ENCODE results near the gene LHFPL2. TPM values are rescaled to one million over a fixed set of nuclear protein-coding genes. Genes with fewer than 3 reads are reported as not detected.

LHFPL2 gene
- total RNA-seq, 1 experiment from 2014 or later, result 43.6 TPM

GRCh38 chr5:78636682-78637081 lies 11.9 kb downstream of the LHFPL2 start:
- TF ChIP-seq, protein P1, sequence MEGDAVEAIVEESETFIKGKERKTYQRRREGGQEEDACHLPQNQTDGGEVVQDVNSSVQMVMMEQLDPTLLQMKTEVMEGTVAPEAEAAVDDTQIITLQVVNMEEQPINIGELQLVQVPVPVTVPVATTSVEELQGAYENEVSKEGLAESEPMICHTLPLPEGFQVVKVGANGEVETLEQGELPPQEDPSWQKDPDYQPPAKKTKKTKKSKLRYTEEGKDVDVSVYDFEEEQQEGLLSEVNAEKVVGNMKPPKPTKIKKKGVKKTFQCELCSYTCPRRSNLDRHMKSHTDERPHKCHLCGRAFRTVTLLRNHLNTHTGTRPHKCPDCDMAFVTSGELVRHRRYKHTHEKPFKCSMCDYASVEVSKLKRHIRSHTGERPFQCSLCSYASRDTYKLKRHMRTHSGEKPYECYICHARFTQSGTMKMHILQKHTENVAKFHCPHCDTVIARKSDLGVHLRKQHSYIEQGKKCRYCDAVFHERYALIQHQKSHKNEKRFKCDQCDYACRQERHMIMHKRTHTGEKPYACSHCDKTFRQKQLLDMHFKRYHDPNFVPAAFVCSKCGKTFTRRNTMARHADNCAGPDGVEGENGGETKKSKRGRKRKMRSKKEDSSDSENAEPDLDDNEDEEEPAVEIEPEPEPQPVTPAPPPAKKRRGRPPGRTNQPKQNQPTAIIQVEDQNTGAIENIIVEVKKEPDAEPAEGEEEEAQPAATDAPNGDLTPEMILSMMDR (IDR thresholded peaks at IDR 0.05; ENCODE audit: unreplicated experiment), result no peak
- peaks cover 73% of the 10 kb centered on the region for H3K4me1 Mint-ChIP-seq (ENCODE audit: low read depth, unreplicated experiment)
- H3K4me3 Mint-ChIP-seq (ENCODE audit: low read depth, unreplicated experiment), result no peak overlapping the region
- H3K27ac Mint-ChIP-seq (ENCODE audit: unreplicated experiment), result no peak overlapping the region
- H3K27me3 Mint-ChIP-seq (ENCODE audit: unreplicated experiment), result no peaks in the 10 kb centered on the region
- no TSS peak for BruUV-seq (replicated peaks)
- peaks cover 6% of the 10 kb centered on the region for H3K36me3 Mint-ChIP-seq (ENCODE audit: insufficient read depth, unreplicated experiment)
- no peak for DNase-seq
- peaks cover 2% of the 10 kb centered on the region for H3K9me3 Mint-ChIP-seq (ENCODE audit: low read depth, unreplicated experiment)
- intact Hi-C loops (cut with micrococcal nuclease; ENCODE audit: unreplicated experiment), result loop anchor here (5.0 kb wide), 1 partner anchor 251 kb away; no protein-coding TSS in a partner anchor
- CTCF ChIA-PET, result interaction anchor here (1.2 kb wide), 1 partner anchor 10 kb away, joined by 4 read pairs; no protein-coding TSS in a partner anchor

DNA sequence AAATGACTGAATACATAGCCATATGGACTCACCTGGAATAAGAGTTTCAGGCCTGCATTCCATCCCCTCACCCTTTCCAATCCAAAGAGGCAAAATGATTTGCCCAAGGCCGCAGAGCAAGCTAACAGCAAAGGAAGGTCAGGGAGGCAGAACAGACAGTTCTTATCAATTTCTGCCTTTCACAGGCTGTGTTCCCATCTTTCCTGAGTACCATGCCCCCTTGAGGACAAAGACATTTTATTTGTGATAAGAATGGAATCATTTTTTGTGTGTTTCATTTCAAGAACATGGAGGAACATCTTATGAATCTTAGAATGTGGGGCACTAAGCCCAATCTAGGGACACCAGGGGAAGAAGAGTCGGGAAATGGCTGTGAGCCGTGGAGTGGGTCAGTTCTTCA lies 13.9 kb downstream of the LHFPL2 start:
- Mint-ChIP-seq H3K27ac (ENCODE audit: unreplicated experiment) (no peak overlapping the region), H3K9me3 (ENCODE audit: low read depth, unreplicated experiment) (peaks cover 2% of the 10 kb centered on the region), H3K36me3 (ENCODE audit: insufficient read depth, unreplicated experiment) (peaks cover 6% of the 10 kb centered on the region), H3K4me3 (ENCODE audit: low read depth, unreplicated experiment) (no peak overlapping the region), H3K4me1 (ENCODE audit: low read depth, unreplicated experiment) (peaks cover 58% of the 10 kb centered on the region), H3K27me3 (ENCODE audit: unreplicated experiment) (no peaks in the 10 kb centered on the region)
- TF ChIP-seq, protein P1 (IDR thresholded peaks at IDR 0.05; ENCODE audit: unreplicated experiment), result no peak
- intact Hi-C loops (cut with micrococcal nuclease; ENCODE audit: unreplicated experiment), result loop anchor here (5.0 kb wide), 1 partner anchor 253 kb away; no protein-coding TSS in a partner anchor
- BruUV-seq (replicated peaks), result no TSS peak
- CTCF ChIA-PET, result no interaction called here
- DNase-seq, result no peak

DNA sequence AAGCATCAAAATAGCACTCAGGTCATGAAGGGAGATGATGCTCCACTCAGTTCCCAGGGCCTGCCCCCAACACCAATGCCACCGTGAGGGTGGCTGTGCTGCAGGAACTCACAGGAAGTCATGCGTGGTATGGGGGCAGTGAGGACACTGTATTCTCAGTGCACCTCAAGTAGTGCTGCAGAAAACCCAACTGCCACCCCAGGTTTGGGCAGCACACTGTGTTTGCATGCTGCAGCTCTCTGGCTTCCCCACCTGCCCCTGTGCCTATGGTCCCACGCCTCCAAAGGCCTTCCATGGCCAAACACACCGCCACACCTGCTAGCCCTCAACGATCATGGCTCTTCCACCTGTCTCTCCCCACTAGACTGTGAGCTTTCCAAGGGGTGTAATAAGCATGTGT lies 14.3 kb downstream of the LHFPL2 start:
- Mint-ChIP-seq H3K9me3 (ENCODE audit: low read depth, unreplicated experiment) (peaks cover 2% of the 10 kb centered on the region), H3K27ac (ENCODE audit: unreplicated experiment) (no peak overlapping the region), H3K4me1 (ENCODE audit: low read depth, unreplicated experiment) (peaks cover 54% of the 10 kb centered on the region), H3K4me3 (ENCODE audit: low read depth, unreplicated experiment) (no peak overlapping the region), H3K36me3 (ENCODE audit: insufficient read depth, unreplicated experiment) (peaks cover 6% of the 10 kb centered on the region), H3K27me3 (ENCODE audit: unreplicated experiment) (no peaks in the 10 kb centered on the region)
- TF ChIP-seq, protein P1 (IDR thresholded peaks at IDR 0.05; ENCODE audit: unreplicated experiment), result no peak
- CTCF ChIA-PET, result no interaction called here
- no TSS peak for BruUV-seq (replicated peaks)
- intact Hi-C loops (cut with micrococcal nuclease; ENCODE audit: unreplicated experiment), result no loop called here
- DNase-seq, result no peak

GRCh38 chr5:78633700-78634099 lies 14.9 kb downstream of the LHFPL2 start:
- H3K27me3 Mint-ChIP-seq (ENCODE audit: unreplicated experiment), result no peaks in the 10 kb centered on the region
- DNase-seq, result no peak
- H3K9me3 Mint-ChIP-seq (ENCODE audit: low read depth, unreplicated experiment), result peaks cover 2% of the 10 kb centered on the region
- H3K4me1 Mint-ChIP-seq (ENCODE audit: low read depth, unreplicated experiment), result peaks cover 50% of the 10 kb centered on the region
- CTCF ChIA-PET, result no interaction called here
- H3K4me3 Mint-ChIP-seq (ENCODE audit: low read depth, unreplicated experiment), result no peak overlapping the region
- BruUV-seq (replicated peaks), result no TSS peak
- H3K36me3 Mint-ChIP-seq (ENCODE audit: insufficient read depth, unreplicated experiment), result peaks cover 6% of the 10 kb centered on the region
- no peak overlapping the region for H3K27ac Mint-ChIP-seq (ENCODE audit: unreplicated experiment)
- TF ChIP-seq, protein P1 (IDR thresholded peaks at IDR 0.05; ENCODE audit: unreplicated experiment), result no peak
- intact Hi-C loops (cut with micrococcal nuclease; ENCODE audit: unreplicated experiment), result no loop called here

Data from Calu3 (cell line).